Subcutaneous adipose tissue (tissue), 4 donors: Measurements from ENCODE around the gene ATRN. TPM values are rescaled to one million over a fixed set of nuclear protein-coding genes. Genes with fewer than 3 reads are reported as not detected.

Experiments used
- CTCF ChIP-seq: fragments of 450-650 bp; IDR thresholded peaks from one replicate; pipeline ENCODE4 v1.5.1; 2016; ENCODE audit warnings: low read depth, mild to moderate bottlenecking, control low read depth, antibody characterized with exemption, moderate library complexity
- total RNA-seq, 4 donors: library from RNA; depleted of rRNA; stranded (reverse); fragments of >200 nt; gene quantifications; one replicate each; pipeline ENCODE4 v1.1.0, GENCODE V29; 2016

ATRN gene
- total RNA-seq, 4 donors from 2014 or later = 24.7 to 42.3 (median 30.3) TPM

GRCh38 chr20:3470208-3470626, 601 bp upstream of the ATRN start:
- TF ChIP-seq CTCF = no peak

GRCh38 chr20:3471397-3472021, 691 bp downstream of the ATRN start:
- TF ChIP-seq CTCF = no peak

GRCh38 chr20:3472105-3472504, 1.3 kb downstream of the ATRN start:
- TF ChIP-seq CTCF = no peak

- no peak for TF ChIP-seq CTCF
Measured at GRCh38 chr20:3473324-3473723, 2.5 kb downstream of the ATRN start.

- TF ChIP-seq CTCF = no peak
Measured at GRCh38 chr20:3473944-3474343, 3.1 kb downstream of the ATRN start.

- no peak for TF ChIP-seq CTCF
Measured at GRCh38 chr20:3477861-3478544, 7.2 kb downstream of the ATRN start.

GRCh38 chr20:3479025-3479424, 8.2 kb downstream of the ATRN start:
- TF ChIP-seq CTCF = no peak
